DND-41 (cell line): ENCODE measurements around the gene ADGRE1.

Source experiments
- ATAC-seq: fragments of 200-7000 bp; cut with Tn5 transposase; 3 replicates; pipeline ENCODE4 v1.9.1; 2021; ENCODE audit warnings: low read depth; ENCODE audit not compliant: insufficient read depth
- DNase-seq: peaks from one replicate; pipeline ENCODE4 v3.0.0-alpha.2; 2020
- H2AFZ ChIP-seq: 2 replicates; pipeline ENCODE4 v1.6.0; 2012; ENCODE audit warnings: low read depth, low read length
- H3K27ac ChIP-seq: 2 replicates; pipeline ENCODE4 v1.5.1; 2012; ENCODE audit warnings: low read length, inconsistent platforms
- H3K27me3 ChIP-seq: fragments of 200-600 bp; sonication (generic); 2 replicates; pipeline ENCODE4 v1.6.0; 2012; ENCODE audit warnings: low read length, mild to moderate bottlenecking, inconsistent platforms; ENCODE audit not compliant: insufficient read depth, poor library complexity
- H3K36me3 ChIP-seq: 2 replicates; pipeline ENCODE4 v1.5.1; 2012; ENCODE audit warnings: low read length, inconsistent platforms; ENCODE audit not compliant: insufficient read depth
- H3K4me1 ChIP-seq: 2 replicates; pipeline ENCODE4 v1.5.1; 2012; ENCODE audit warnings: mild to moderate bottlenecking, low read length; ENCODE audit not compliant: insufficient read depth
- H3K4me2 ChIP-seq: 2 replicates; pipeline ENCODE4 v1.6.0; 2012; ENCODE audit warnings: mild to moderate bottlenecking, moderate library complexity, low read length, inconsistent platforms; ENCODE audit not compliant: insufficient read depth
- H3K4me3 ChIP-seq, 2 experiments: fragments of 200-600 bp in 1 of 2; shearing (Covaris generic) in 1 of 2; 2 replicates each; pipeline ENCODE4 v1.5.1; 2012 to 2016; ENCODE audit warnings: inconsistent platforms in 2 of 2, low read length in 2 of 2, mild to moderate bottlenecking in 2 of 2, low read depth in 1 of 2, moderate library complexity in 1 of 2
- H3K79me2 ChIP-seq: 2 replicates; pipeline ENCODE4 v1.6.0; 2012; ENCODE audit warnings: low read length, inconsistent platforms; ENCODE audit not compliant: insufficient read depth
- H3K9ac ChIP-seq: 2 replicates; pipeline ENCODE4 v1.6.0; 2012; ENCODE audit warnings: low read depth, mild to moderate bottlenecking, inconsistent platforms, low read length, moderate library complexity
- H3K9me3 ChIP-seq: 2 replicates; pipeline ENCODE4 v1.5.1; 2012; ENCODE audit warnings: low read length, moderate library complexity, mild to moderate bottlenecking, inconsistent platforms; ENCODE audit not compliant: insufficient read depth, severe bottlenecking
- H4K20me1 ChIP-seq: 2 replicates; pipeline ENCODE4 v1.6.0; 2012; ENCODE audit warnings: low read length; ENCODE audit not compliant: insufficient read depth
- CTCF ChIP-seq: IDR thresholded peaks from 2 replicates; pipeline ENCODE4 v1.5.1; 2012; ENCODE audit warnings: borderline replicate concordance, low read length, moderate library complexity, mild to moderate bottlenecking; ENCODE audit not compliant: poor library complexity, severe bottlenecking; ENCODE audit errors: extremely low read depth
- EZH2 ChIP-seq: IDR thresholded peaks from 3 replicates; pipeline ENCODE4 v1.6.1; 2012; ENCODE audit warnings: borderline replicate concordance, low read depth, mild to moderate bottlenecking, moderate library complexity, low read length, inconsistent platforms; ENCODE audit not compliant: severe bottlenecking

ADGRE1 gene

GRCh38 chr19:6890401-6890913, 3.1 kb downstream of the ADGRE1 start:
- Histone ChIP-seq H3K4me1 (peaks cover 34% of the 10 kb centered on the region), H3K4me2 (peak overlapping the region; percentile 42), H3K4me3 (0 out of 4 replicates have a peak overlapping the region, but pooled peaks of 1 of the 2 experiments have one; percentile 14), H3K9me3 (peaks cover 5% of the 10 kb centered on the region), H4K20me1 (no peaks in the 10 kb centered on the region), H3K79me2 (no peaks in the 10 kb centered on the region), H3K36me3 (no peaks in the 10 kb centered on the region), H3K27me3 (no peaks in the 10 kb centered on the region), H3K27ac (peak overlapping the region; percentile 62), H2AFZ (peak overlapping the region; percentile 49; the same call in 1 of the 2 replicates), H3K9ac (peak overlapping the region; percentile 3; the same call in 1 of the 2 replicates)
- TF ChIP-seq EZH2 (no peak), CTCF (no peak)
- DNase-seq (peak; percentile 56), ATAC-seq (peak; percentile 70)

- Histone ChIP-seq H3K79me2 (no peaks in the 10 kb centered on the region), H3K27me3 (no peaks in the 10 kb centered on the region), H3K4me3 (no peak overlapping the region), H2AFZ (0 out of 2 replicates have a peak overlapping the region, but pooled peaks have one; percentile 21), H3K4me1 (peaks cover 34% of the 10 kb centered on the region), H4K20me1 (no peaks in the 10 kb centered on the region), H3K4me2 (peak overlapping the region; percentile 42), H3K36me3 (no peaks in the 10 kb centered on the region), H3K9me3 (peaks cover 5% of the 10 kb centered on the region), H3K9ac (0 out of 2 replicates have a peak overlapping the region, but pooled peaks have one; percentile 3), H3K27ac (peak overlapping the region; percentile 62)
- ATAC-seq, result no peak
- no peak for TF ChIP-seq EZH2
- TF ChIP-seq CTCF, result no peak
- peak; percentile 29 for DNase-seq
Measured at GRCh38 chr19:6890938-6891337, 3.6 kb downstream of the ADGRE1 start.

GRCh38 chr19:6891761-6892385, 4.5 kb downstream of the ADGRE1 start:
- Histone ChIP-seq H3K9ac (no peak overlapping the region), H2AFZ (peak overlapping the region; percentile 51), H3K4me2 (peak overlapping the region; percentile 50), H3K9me3 (peaks cover 5% of the 10 kb centered on the region), H3K4me3 (peak overlapping the region in 1 of 2 experiments; percentile 18; a peak in 2 of 4 replicates), H3K4me1 (peaks cover 34% of the 10 kb centered on the region), H3K27me3 (no peaks in the 10 kb centered on the region), H3K27ac (peak overlapping the region; percentile 83), H3K36me3 (no peaks in the 10 kb centered on the region), H4K20me1 (no peaks in the 10 kb centered on the region), H3K79me2 (no peaks in the 10 kb centered on the region)
- ATAC-seq (peak; percentile 87), DNase-seq (peak; percentile 44)
- TF ChIP-seq CTCF (no peak), EZH2 (no peak)
